ENCODE measurements around the gene STOML2. TPM values are rescaled to one million over a fixed set of nuclear protein-coding genes. Genes with fewer than 3 reads are reported as not detected.

Gene STOML2
- total and polyA plus RNA-seq, 7 donors = 98.6 to 228 (median 138) TPM

DNA sequence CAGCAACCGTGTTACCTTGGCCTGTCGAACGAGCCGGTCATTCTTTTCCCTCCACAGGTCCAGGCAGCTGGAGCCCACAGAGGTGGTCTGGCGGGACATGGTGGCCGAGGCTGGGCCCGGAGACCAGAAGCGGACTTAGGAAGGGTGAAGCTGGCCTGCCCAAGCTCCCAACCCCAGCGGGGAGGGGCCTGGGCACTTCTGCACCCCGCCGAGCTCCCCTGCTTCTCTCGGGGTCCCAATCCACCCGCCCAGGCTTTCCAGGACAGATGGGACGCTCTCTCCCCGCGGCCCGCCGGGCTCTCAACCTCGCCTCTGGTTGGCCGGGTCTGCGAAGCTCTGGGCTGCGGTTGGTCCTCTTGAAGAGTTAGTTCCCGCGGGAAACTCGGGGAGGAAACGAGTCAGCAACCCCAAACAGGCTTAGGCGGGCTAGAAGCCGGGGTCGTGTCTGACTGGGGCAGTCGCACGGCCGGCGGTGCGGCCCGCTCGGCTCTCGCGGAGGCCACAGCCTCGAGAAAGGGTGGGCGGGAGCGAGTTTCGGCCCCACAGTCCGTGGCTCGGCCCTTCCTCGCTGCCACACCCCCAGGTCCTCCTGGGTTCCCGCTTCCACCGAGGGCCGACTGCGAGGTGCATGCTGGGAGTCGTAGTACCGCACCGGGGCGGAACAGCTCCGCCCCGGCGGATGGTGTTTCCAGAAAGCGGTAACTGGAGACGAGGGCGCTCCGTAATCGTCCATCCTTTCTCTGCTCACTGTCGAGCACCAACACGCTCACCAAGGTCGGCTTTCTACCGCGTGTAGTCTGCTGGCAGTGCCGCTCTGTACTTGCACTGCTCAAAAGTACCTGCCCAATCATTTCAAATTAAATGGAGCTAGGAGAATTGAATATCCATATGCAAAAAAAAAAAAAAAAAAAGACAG lies 23.2 kb downstream of the STOML2 start, which contains the start of gene FANCG:
FANCG (minus strand) TSS at position 517 of the 916 bp plus-strand sequence; CDS start at position 99, 418 bp downstream.
- Histone ChIP-seq H3K4me3 (peak within 1 kb of the TSS; percentile 74), H3K4me1 (peaks cover 16% of the 10 kb centered on the region), H3K9me3 (no peaks in the 10 kb centered on the region), H3K36me3 (ENCODE audit: insufficient read depth in 1 of 2, low read depth in 1 of 2) (peaks cover 0 to 3% of the 10 kb centered on the region in 2 donors), H3K27ac (peak within 1 kb of the TSS; percentile 68), H3K27me3 (ENCODE audit: insufficient read depth in 3 of 3, low read length in 2 of 3) (no peaks in the 10 kb centered on the region)
- WGBS, 3 donors = 0% methylated on average over 62 to 67 of the region's 67 CpGs
- TF ChIP-seq, protein P1, sequence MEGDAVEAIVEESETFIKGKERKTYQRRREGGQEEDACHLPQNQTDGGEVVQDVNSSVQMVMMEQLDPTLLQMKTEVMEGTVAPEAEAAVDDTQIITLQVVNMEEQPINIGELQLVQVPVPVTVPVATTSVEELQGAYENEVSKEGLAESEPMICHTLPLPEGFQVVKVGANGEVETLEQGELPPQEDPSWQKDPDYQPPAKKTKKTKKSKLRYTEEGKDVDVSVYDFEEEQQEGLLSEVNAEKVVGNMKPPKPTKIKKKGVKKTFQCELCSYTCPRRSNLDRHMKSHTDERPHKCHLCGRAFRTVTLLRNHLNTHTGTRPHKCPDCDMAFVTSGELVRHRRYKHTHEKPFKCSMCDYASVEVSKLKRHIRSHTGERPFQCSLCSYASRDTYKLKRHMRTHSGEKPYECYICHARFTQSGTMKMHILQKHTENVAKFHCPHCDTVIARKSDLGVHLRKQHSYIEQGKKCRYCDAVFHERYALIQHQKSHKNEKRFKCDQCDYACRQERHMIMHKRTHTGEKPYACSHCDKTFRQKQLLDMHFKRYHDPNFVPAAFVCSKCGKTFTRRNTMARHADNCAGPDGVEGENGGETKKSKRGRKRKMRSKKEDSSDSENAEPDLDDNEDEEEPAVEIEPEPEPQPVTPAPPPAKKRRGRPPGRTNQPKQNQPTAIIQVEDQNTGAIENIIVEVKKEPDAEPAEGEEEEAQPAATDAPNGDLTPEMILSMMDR (IDR thresholded peaks at IDR 0.05) = no peak
- intact Hi-C loops (cut with DNase I) = loop anchor here in 1 of 2 donors (2.0 kb wide), 1 partner anchor 15 kb away; no protein-coding TSS in a partner anchor
- ATAC-seq (peak; percentile 96 to 98 (median 98)), DNase-seq (peak; percentile 90 to 95)

DNA sequence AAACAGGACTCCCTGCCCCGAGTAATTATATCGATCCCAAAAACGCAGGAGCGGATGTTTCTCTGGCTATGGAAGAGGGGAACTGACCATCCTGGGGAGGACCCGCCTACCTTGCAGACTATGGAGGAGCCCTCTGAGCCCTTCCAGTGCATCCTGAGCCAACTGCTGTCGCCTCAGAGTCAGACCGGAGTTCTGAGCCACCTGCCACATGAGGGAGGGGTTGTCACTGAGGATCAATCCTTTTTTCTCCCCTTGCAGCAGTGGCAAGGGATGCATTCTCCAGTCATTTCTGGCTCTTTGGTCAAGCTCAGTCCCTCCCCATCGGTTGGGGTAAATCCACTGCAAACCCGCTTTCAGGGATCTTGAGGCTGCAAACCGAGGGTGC lies 23.9 kb downstream of the STOML2 start:
- DNase-seq = no peak
- peak overlapping the region; percentile 68 for H3K27ac ChIP-seq
- peaks cover 0 to 7% of the 10 kb centered on the region in 2 donors for H3K36me3 ChIP-seq (ENCODE audit: insufficient read depth in 1 of 2, low read depth in 1 of 2)
- no peaks in the 10 kb centered on the region for H3K27me3 ChIP-seq (ENCODE audit: insufficient read depth in 3 of 3, low read length in 2 of 3)
- H3K9me3 ChIP-seq = no peaks in the 10 kb centered on the region
- H3K4me1 ChIP-seq = peaks cover 16% of the 10 kb centered on the region
- TF ChIP-seq, protein P1 (IDR thresholded peaks at IDR 0.05) = no peak
- no peak for ATAC-seq
- WGBS, 3 donors = 8% methylated on average over 10 of the region's 10 CpGs
- peak overlapping the region; percentile 74 for H3K4me3 ChIP-seq
- intact Hi-C loops (cut with DNase I) = no loop called here

DNA sequence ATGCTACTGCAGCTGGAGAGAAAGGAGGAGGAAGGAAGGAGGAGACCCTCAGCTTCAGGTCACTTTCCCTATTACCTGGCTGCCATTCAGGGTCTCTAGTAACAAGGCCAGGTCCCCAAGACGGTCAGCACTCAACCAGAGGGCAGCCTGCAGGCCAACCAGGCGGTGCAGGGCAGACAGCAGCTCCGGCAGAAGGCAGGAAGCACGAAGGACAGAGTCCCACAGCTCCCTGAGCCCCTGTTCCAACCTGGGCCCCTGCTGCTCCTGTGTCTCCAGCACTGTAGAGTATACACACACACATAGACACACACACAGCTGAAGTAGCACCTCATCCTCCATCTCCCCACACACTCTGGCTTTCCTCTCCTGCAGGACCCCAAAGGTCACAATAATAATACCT lies 24.9 kb downstream of the STOML2 start:
- Histone ChIP-seq H3K36me3 (ENCODE audit: insufficient read depth in 1 of 2, low read depth in 1 of 2) (peaks cover 0 to 7% of the 10 kb centered on the region in 2 donors), H3K4me1 (peaks cover 16% of the 10 kb centered on the region), H3K9me3 (no peaks in the 10 kb centered on the region), H3K4me3 (no peak overlapping the region), H3K27ac (no peak overlapping the region), H3K27me3 (ENCODE audit: insufficient read depth in 3 of 3, low read length in 2 of 3) (no peaks in the 10 kb centered on the region)
- TF ChIP-seq, protein P1 (IDR thresholded peaks at IDR 0.05) = no peak
- no peak for ATAC-seq
- WGBS, 3 donors = 61 to 72% (median 68%) methylated on average over 4 of the region's 4 CpGs
- no peak for DNase-seq
- intact Hi-C loops (cut with DNase I) = no loop called here

DNA sequence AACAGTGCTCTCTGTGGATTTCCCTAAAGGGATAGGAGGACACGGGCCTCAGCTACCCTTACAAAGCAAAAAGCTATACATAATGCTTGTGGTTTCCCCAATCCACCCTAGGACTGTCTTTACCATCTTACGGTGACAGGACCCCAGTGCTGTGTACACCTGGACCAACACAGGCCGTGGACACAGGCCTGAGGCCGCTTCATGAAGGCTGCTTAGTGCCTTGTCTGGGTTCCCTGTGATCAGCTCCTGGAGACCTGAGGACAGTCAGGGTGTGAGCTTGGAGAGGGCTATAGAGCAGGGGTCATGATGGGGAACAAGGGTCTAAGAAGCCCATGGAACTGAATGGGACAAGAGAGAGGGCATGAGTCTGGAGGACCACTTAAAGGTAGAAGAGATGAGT lies 26.1 kb downstream of the STOML2 start:
- TF ChIP-seq, protein P1 (IDR thresholded peaks at IDR 0.05) = no peak
- intact Hi-C loops (cut with DNase I) = no loop called here
- 91 to 96% (median 92%) methylated on average over 4 of the region's 4 CpGs for WGBS, 3 donors
- ATAC-seq (no peak), DNase-seq (no peak)
- Histone ChIP-seq H3K36me3 (ENCODE audit: insufficient read depth in 1 of 2, low read depth in 1 of 2) (peaks cover 0 to 7% of the 10 kb centered on the region in 2 donors), H3K4me1 (peaks cover 16% of the 10 kb centered on the region), H3K27ac (no peak overlapping the region), H3K27me3 (ENCODE audit: insufficient read depth in 3 of 3, low read length in 2 of 3) (no peaks in the 10 kb centered on the region), H3K9me3 (no peaks in the 10 kb centered on the region), H3K4me3 (no peak overlapping the region)
